Bone marrow (tissue), 2 donors: ENCODE measurements around the gene CDK13.
"Not testable (repeated sequence)": the region's sequence is repeated elsewhere in the genome, so short reads cannot be mapped to it uniquely, and the experiment has no call there.

Experiments used
- DNase-seq, 2 donors: peaks; one replicate each; lab custom pipeline; 2025; lab: John Stamatoyannopoulos, UW

The CDK13 gene

DNA sequence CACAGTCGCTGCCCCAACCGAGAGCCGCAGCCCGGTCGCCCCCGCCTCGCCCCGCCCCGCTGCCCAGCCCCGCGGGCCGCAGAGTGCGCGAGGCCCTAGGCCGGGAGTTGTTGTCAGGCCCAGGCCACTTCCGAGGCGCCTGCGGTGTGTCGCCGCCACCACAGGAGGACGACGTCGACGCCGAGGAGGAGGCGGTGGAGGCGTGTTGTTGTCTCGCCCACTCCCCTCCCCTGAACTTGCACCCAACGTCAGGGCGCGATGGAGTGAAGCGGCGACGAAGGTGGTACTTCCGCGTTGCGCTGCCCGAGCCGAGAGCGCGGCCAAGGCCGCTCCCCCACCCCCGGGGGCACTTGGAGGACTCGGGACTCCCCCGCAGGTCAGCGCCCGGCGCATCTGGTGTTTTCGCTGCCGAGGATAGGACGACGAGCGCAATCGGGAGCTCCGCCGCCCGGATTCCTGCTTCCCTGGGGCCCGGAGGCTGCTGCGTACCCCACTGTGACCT is at the start of gene CDK13:
Gene CDK13 (plus strand): TSS at position 286 of the 502 bp plus-strand sequence. CDS start 386 bp downstream, outside the sequence.
- peak; percentile 62 to 93 for DNase-seq

DNA sequence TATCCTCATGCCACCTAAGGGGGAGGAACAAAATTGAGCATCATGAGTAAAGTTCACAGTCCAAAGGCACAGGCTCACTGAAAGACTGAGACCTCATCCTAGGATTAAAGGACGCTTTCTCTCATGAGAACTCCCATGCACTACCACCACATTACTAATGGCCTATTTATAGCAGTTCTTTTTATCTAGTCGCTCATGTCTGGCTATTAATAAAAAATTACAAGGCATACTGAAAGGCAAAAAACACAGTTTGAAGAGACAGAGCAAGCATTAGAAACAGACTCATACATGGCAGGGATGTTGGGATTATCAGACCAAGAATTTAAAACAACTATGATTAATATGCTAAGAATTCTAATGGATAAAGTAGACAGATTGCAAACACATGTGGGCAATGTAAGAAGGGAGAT is 46.0 kb upstream of the CDK13 start:
- no peak for DNase-seq

DNA sequence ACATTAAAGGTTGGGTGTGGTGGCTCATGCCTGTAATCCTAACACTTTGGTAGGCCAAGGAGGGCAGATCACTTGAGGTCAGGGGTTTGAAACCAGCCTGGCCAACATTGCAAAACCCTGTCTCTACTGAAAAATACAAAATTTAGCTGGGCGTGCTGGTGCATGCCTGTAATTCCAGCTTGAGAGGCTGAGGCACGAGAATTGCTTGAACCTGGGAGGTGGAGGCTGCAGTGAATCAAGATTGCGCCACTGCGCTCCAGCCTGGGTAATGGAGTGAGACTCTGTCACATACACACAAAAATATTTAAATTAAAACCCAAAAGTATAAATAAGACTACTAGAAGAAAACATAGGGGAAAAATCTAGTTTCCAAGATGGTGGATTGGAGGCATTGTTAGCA is 41.9 kb upstream of the CDK13 start:
- no peak for DNase-seq

DNA sequence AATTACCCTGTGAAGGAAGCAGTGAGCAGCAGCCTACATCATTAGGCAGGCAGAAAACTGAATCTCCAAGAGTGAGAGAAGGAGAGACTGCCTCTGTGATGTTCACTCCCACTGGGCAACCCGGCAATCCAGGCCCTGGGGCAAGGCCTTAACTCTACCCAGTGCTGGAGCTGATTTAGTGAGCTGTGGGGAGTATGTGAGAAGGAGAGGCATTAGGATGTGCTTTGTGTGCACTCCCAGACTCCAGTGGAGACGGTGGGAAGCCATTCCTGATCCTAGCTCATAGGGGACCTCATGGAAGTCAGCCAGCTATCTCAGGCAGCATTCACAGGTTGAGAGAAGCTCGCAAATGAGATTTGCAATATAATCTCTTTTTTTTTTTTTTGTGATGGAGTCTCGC is 41.1 kb upstream of the CDK13 start:
- DNase-seq, result no peak

DNA sequence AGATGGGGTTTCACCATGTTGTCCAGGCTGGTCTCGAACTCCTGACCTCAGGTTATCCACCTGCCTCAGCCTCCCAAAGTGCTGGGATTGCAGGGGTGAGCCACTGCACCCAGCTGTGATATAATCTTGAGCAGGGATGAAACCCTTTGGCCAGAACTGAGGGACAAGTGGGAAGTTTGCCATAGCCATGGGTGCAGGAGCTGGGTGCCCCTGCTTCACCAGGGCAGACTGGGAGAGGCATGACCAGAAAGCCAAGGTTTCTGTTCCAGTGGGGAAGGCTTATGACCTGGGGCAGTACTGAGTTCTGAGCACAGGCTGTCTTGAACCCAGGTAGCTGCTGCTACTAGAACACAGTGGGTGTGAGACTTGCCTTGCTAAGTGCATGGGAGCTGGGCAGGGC is 40.5 kb upstream of the CDK13 start:
- DNase-seq, result no peak

DNA sequence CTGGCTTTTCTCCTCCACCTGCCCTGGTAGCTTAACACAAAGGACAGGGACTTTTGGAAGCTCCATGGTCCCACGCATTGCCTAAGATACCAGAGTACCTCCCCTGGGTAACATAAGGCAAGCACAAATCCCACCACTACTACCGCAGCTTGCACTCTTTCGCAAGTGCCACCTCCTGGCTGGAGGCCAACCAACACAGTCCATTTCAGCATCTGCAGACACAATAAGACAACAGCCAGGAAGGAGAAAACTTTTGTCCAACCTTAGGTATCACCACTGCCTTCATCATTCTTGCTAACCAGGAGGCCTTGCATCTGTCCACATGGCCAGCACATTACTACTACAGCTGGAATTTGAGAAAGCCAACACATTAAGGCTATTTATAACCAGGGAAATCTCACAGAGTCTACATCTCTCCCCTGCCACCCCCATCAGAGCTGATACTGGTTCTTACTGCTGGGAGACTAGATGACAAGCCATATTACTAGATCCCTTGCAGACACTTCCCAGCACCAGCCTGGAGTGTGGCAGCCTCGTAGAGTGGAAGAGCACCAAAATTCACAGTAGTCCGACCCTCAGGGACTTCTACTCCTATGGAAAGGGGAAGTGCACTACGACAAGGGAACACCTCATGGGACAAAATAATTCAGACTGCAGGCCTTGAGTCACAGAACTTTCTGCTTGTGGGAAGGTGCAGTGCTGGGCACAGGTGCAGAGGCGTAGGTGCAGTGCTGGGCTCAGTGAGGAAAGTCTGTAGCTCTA is 39.8 kb upstream of the CDK13 start:
- no peak for DNase-seq

DNA sequence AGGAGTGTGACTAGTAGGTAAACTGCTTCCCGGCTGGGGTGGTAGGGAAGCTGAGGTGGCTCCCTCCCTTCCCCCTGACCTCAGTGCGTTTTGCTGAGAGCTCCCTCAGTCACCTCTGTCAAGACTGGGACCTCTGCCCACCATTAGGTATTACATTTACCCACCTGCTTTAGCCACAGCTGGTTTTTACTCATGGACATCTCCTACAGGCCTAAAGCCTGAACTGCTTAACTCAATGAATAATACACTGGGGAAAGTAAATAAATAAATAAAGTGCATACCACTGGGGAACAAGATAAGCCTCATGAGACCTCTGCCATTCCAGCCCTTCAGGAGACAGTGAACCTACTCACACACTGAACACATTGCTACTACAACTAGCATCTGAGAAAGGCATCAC is 38.9 kb upstream of the CDK13 start:
- DNase-seq, result no peak

DNA sequence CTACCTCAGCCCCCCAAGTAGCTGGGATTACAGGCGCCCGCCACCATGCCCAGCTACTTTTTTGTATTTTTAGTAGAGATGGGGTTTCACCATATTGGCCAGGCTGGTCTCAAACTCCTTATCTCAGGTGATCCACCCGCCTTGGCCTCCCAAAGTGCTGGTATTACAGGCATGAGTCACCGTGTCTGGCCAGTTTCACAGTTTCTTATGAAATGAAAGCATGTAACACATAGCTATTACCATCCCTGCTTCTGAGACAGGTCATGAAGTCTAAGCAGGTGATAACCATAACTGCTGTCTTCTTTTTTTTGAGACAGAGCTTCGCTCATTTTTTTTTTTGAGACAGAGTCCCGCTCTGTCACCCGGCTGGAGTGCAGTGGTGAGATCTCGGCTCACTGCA is 34.2 kb upstream of the CDK13 start:
- DNase-seq, result not testable (repeated sequence)

DNA sequence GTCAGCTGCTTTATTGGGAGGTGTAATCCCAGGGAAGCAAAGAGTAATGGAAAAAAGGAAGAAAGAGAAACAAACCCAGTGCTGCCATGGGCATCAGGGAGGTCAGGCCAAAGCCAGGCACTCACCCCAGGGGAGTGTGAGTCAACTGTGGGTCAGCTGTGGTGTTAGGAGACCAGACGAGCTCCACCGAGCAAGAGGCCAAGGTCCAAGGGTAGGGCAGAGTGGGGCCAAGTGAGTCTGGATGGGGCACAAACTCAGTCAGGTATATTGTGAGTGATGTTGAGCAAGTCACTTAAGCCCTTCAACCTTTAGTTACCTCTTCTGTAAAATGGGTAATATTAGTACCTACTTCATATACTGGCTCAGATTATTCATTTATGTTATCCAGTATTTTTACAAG is 30.4 kb upstream of the CDK13 start:
- DNase-seq, result no peak

DNA sequence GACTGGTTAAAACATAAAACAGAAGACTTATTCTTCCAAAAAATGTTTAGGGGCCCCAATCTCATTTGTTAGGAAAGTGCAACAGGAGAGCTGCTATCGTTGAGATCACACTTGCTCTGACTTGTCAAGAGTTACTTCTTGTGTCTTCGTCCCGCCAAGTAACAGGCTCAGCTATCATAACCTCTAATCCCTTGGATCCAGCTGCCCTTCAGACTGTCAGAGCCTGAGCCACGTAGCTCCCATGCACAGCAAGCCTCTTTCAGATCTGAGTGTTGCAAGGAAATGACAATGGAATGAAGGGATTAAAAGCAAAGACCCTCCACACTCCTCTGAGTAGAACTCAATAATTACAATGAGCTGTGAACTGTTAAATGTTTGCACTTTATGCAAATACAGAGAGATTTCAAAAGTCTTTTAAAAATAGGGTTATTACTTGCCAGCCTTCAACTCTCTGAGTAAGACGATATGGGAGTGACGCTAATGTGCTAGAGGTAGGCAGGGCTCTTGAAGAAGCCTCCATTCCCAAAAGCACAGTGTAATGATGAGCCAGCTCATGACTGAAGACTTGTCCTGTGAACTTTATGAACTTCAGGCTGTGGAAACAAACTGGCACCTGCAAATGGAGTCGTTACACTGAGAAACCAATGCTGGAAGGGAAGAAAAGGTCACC is 28.4 kb upstream of the CDK13 start:
- DNase-seq, result no peak

DNA sequence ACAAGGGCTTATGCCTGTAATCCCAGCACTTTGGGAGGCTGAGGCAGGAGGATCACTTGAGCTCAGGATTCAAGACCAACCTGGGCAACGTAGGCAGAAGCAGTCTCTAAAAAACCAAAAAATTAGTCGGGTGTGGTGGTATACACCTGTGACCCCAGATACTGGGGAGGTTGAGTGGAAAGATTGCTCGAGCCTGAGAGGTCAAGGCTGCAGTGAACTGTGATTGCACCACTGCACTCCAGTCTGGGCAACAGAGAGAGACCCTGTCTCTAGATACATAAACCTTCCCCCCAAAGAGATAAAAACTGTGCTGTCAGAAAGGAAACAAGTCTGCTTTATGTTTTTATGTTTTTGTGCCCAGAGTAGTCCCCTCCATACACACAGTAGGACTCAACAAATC is 27.5 kb upstream of the CDK13 start:
- DNase-seq, result no peak

DNA sequence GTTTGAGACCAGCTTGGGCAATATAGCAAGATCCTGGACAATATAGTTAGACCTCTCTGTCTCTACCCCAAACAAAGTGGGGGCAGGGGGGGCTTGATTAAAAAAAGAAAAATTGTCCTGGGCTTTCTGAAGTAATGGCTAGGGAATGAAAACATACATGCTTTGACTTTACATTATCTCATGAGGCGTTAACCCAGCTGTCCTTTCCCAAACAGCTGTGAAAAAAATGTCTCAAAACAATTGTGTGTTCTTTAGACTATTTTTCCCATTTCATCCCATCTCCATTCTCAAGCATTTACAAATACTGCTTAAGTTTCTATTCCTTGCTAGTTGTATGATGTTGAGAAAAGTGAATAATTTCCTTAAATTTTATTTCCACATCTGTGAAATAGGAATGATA is 27.0 kb upstream of the CDK13 start:
- DNase-seq, result no peak

DNA sequence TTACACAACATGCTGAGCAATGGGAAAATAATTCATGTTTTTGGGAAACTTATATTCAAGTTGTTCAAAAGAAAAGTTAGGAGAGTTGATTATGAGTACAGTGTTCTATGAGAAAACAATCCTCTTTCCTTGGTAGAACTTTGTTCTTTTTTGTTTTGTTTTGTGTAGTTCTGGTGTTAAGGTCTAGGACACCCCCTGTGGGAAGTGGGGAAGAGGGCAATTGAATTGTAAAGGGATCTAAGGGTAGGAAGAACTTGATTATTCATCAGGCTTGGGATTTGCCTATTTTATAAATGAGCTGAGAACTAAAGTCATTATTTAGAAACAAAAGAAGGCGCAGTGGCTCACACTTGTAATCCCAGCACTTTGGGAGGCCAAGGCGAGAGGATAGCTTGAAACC is 25.9 kb upstream of the CDK13 start:
- DNase-seq, result no peak

DNA sequence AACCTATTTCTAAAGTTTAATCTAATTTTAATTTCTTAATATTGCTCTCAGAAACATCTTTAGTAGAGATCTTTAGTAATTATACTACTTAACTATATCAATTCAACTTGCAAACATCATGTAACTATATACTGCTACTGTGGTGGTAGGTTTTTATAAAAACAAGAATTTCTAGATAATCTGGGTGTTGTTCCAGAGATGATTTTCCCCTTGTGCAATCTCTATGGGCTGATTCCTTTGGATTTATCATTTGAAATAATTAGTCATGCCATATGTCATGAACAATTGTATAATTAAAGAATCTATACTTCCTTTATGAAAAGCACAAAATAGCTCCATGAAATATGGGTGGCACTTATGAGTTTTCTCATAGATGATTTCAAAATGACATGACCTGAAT is 23.9 kb upstream of the CDK13 start:
- no peak for DNase-seq

DNA sequence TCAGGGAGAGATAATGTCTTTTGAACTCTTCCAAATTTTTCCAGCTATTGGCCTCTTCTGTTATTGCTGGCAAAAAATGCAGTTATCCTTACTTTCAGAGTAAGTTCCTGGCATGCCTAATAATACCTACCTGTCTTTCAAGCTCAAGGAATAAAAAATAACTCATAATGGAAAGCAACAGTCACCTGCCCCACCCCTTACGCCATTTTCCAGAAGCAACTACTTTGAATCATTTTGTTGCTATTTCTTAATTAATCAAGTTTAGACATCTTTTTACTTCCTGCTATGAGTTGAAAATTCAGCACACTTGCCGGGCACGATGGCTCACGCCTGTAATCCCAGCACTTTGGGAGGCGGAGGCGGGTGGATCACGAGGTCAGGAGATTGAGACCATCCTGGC is 23.0 kb upstream of the CDK13 start:
- no peak for DNase-seq

DNA sequence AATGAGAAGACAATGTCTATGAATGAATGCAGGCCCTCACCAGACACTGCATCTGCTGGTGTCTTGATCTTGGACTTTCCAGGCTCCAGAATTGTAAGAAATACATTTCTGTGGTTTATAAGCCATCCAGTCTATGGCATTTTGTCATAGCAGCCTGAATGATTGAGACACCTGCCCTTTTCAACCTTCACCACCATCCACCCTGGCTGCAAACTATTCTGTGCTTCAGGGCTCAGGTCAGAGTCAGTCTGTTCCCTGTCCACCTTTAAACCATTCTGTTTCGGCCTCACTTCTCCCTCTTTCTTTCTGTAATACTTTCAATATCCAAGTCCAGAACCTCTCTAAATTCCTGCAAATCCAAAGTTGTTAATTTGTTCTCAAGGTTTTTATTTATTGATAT is 15.9 kb upstream of the CDK13 start:
- no peak for DNase-seq

DNA sequence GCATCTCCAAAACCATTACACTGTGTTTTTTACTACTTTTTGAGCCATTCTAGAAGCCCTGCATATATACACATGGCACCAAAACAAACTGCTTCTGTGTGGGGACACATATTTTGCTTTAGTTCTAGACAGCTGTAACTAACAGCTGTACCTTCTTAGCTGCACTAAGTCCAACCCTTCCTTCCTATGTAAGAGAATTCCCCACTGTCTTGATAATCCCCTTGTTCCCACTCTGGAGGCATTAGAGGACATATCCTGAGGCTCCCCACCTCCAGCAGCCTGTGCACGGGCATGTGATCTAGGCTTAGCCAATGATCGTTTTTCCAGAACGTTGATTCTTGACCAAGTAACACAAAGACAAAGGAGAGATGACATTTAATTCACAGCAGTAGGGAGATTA is 13.3 kb upstream of the CDK13 start:
- DNase-seq, result no peak

DNA sequence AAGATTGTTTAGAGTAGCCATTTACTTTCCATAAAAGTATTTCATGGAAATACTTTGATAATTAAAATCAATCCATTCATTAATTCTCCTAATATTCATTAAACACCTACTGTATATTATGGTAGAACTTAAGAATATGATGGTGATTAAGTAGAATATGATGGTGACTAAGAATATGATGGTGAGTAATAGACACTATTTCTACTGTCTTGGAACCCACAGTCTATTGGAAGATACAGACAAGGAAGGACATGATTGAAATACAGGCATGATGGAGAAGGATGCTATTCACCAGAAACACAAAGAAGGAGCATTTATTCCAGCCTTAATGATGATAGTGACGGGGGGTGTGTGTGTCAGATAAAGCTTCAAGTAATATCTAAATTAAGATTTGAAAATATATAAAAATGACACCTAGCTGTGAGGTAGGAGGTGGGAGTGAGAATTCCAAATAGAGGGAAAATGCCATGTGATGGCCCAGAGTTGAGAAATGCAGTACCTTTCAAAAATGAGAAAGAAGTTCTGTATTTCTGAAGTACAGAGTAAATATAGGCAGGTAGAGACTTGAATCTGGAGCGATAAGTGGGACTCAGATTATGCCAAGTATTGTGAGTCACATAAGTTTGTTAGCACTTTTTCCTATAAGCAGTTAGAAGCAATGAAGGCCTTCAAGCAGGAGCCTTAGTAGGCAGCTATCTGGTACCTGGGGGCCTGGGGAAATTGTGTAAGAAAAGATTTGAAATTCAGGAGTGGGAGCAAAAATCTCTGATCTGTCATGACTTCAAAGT is 12.5 kb upstream of the CDK13 start:
- no peak for DNase-seq

DNA sequence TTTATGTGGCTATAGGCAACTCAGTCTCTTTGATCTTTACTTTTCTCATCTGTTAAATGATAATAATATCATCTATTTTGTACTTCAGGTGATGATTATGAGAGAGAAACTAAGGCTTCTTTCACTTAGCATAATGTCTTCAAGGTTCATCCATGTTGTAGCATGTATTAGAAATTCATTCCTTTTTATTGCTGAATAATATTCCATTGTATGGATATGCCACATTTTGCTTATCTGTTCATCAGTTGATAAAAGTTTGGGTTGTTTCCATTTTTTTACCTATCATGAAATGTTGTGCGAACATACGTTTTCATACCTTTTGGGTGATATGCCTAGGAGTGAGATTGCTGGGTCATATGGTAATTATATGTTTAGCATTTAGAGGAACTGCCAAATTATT is 7.2 kb upstream of the CDK13 start:
- no peak for DNase-seq

DNA sequence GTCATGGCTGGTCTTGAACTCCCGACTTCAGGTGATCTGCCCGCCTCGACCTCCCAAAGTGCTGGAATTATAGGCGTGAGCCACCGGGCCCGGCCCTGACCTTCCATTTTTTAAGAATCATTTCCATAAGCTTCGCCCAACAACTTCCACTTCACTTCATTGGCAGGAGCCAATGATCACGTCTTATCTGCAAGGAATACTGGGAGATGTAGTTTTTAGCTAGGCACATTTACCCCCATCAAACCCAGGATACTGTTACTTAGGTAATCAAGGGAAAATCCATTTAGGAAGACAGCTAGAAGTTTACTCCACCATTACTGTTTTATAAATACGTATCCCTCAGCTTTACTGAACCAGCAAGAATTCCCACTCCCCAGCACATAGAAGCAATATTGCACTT is 3.4 kb upstream of the CDK13 start:
- no peak for DNase-seq

DNA sequence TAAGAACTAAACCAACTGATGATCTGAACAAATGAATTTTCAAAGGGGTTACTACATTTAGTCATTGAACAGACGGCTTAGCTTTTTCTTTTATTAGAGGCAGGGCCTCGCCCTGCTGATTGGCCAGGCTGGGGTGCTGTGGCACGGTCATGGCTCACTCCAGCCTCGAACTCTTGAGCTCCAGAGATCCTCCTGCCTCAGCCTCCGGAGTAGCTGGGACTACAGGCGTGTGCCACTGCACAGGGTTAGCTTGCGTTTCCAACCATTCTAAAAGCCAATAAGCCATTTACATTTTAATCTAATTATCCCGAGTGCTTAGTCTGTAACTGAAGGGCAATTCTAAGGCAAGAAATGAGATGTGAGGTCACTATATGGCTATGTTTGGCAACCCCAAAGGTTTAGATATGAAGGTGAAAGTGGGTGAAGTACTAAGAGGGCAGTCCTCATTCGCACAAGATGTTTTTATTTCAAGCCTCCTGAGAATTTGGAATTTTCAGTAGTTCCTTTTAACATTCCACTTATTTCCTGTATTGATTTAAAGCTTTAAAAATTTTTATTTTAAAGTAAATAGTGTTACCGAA is 1.6 kb upstream of the CDK13 start:
- no peak for DNase-seq
